GM21619 (cell line): ENCODE data around the gene PEX5L.

Experiments used
- ATAC-seq: cut with Tn5 transposase; IDR thresholded peaks from one replicate; pipeline ENCODE4 v1.9.1; 2021; ENCODE audit not compliant: unreplicated experiment

Gene PEX5L

DNA sequence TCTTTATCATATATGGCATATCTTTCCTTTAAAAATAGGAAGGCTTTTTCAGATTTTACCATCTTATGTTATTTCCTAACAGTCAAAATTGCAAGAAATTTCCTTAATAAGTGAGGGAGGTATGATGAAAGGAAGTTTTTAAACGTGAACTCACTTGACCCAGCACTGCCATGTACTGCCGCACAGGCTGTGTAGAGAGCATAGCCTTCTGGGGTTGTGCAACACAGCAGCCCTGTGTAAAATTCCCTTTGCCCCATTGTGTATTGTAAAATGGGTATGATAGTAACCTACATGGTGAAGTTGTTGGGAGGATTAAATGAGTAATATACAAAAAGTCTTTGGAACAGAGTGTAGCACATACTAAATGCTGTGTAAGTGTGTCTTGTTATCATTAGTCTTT, 78.6 kb downstream of the PEX5L start:
- no peak for ATAC-seq

DNA sequence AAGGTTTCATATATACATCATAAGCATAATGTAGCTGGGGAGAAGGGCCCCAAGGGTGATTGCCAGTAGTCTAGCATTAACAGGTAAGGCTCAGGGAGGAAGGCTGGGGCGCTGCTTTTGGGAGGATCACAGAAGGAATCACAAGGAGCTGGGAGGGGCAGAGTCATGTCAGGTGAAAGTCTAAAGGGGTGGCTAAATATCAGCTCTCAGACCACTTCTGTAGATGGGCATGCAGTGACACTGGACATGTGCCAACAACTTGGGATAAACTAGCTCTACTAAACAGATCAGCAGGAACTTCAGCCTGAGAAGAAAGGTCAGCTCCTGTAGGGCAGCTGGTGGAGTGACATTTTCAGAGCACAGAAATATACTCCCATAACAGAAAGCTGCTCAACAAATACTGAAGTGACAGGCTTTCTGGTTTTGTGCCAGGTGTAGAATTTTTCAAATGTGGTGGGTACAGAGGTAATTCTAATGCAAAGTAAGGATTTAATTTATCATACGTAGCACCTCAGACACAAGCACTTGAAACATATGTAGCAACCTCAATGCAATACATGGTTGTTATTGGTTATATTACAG, 79.4 kb downstream of the PEX5L start:
- no peak for ATAC-seq

DNA sequence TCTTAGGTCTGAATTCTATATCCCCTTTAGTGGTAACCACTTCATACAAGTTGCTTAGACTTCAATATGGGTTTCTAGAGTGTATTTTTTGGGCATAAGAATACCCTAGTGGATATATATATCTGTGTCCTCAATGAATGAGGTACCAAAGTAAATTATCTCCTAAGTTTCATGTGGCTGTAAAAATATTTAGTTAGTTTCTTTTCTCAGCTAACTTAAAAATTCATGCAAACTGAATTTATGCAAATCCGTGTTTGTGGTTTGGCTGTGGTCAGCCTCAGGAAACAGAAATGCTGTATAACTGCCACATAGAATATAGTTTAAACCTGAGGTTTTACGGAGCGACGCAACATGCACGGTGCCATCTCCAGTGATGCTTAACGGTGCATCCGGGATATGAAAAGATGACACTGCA, 80.3 kb downstream of the PEX5L start:
- peak; percentile 86 for ATAC-seq

DNA sequence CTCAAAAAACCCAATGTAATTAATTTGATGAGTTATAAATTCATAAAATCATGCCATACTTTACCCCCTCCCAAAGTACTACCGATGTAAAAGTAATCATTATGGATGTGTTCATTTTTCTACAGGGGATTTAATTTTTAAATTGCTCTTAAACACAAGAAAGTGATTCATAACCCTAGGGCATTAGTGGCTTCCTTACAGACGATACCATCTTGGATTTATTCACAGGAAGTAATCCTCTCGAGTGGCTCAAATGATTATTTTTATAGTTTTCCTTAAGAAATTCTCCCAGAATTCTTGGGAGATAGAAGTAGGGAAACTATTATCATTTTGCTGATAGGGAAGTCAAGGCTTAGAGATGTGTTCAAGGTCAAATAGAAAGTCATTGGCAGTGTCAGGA, 80.9 kb downstream of the PEX5L start:
- no peak for ATAC-seq

DNA sequence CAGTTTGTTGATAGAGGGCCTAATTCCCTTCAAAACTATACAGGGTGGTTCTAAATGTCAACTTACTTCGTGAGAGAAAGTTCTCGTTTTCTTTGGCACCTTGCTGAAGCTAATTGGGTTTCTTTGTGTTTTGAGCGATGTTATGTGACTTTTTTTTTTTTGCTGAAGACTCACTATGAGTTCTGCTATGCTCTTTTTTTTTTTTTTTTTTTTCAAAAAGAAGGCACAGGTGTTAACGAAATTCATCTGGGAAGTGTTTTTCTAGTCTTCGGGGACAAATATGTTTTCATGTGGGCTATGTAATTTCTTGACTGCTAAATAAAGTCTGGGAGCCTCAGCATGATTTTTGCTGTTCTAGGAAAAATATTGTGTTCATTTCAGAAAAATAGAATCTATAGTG, 81.5 kb downstream of the PEX5L start:
- no peak for ATAC-seq

DNA sequence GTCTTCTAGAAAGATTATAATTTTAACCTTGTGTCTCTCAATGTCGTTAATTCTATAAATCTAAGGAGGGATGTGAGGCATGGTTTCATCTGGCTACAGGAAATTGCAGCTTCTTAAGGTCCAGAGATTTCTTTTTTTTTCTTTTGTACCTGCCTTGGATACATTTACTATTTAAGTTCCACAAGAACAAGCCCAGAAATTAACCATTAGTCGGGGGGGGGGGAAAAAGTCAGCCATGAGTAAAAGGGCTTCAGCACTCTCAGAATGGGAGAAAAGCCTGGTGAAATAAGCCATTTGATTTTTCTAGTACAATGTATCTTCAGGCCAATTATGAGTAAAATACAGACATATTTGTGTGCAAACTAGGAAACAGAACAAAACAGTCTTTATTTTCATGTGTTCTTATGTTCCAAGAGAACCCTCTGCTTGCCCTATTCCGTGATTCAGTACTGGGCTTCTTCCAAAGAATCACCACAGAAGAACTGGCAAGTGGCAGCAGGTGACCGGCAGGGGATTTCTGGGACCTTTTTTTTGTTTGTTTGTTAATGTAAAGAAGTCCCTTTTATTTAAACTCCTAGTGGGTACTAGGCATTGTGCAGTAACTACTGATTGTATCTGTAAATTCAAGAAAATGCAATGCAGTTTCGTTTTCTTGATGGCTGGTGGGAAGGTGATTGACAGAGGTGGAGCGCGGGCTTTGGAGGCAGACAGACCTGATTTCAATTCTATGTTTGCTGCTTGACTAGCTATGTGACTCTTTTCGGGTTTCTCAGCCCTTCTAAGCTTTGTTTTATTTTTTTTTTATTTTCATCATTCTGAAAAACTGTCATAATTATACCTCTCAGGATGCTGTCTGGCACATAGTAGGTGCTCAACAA, 82.5 kb downstream of the PEX5L start:
- ATAC-seq: no peak

DNA sequence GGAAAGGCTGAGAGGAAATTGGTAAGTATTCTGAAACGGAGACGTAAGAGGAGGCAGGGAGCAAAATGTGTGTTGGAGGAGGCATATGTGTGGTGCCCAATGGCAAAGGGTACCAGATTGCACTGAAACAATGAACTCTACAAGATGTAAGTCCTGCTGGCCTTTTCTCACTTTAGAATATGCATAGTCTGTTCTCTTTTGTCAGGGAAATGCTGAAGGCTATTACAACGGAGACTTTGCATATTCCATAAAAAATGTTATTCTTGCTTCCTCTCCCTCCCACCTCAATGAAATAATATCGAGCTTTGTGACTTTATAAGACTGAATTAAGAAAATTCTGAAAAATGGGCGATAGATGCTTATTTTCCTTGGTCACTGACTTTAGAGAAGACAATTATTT, 85.9 kb downstream of the PEX5L start:
- no peak for ATAC-seq

DNA sequence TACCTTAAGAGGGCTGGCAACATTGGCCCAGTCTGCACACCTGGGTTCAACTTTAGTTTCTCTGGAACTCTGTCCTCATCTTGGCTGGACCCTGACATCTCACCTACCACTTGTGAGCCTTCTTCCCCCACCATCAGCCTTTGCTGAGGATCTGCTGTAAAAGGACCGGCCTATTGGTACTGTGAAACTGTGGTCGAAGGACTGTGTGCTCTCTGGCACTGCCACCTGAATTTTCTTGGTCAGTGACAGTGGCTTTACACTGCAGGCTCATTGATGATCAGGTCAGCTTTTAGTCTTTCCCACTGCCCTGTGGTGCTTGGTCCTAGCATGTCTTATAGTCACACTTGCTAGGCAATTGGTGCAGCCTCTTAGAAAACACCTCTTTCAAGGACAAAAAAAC, 86.9 kb downstream of the PEX5L start:
- peak; percentile 16 for ATAC-seq

DNA sequence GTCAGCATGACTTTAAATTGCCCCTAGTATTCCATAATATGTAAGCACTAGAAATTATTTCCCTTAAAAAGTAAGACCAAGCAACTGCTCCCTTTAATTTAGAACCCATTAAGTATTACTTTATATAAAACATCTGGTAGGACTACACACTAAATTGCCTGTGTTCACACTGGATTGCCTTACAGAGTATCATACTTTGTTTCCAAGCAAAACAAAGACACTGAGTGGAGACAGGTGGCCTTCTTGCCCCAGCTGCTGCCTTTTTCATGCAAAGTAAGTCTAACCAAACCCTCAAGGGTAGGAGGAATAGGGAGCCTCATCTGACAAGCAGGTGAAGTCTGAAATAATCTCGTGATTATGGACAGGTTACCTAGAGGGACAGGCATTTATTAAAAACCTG, 87.3 kb downstream of the PEX5L start:
- peak; percentile 88 for ATAC-seq

DNA sequence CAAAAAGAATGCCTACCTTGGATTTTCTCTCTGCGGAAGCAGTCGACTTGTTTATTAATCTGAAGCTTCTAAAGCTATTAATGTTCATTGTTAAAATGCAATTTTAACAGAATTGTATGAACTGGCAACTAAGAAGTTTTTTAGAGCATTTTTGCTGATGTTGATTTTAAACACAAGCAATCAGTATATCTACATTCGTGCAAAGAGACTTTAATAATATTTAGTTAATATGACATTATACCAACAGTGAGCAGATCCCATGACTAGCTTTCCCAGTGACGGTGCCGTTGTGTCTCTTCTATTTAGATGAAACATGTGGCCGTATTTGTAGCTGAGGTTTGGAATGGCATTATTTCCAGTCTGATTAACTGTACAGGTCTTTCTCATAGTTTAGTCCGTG, 88.0 kb downstream of the PEX5L start:
- no peak for ATAC-seq

DNA sequence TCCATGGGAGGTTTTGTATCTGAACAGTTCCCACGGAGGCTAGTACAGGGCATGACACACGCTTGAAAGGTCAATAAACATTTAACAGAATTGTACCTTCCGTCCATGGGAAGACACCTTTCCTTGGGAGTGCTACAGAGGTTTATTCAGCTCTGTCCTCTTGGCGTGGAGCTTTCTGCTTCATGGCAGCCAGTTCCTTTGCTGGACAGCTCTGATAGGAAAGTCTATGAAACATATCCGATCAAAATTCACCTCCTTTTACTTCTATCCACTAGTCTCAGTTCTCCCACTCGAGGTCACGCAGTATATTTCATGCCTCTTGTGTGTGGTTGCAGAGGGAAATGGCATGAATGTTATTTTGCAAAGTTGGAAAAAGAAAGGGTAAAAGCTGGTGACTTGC, 91.2 kb downstream of the PEX5L start:
- no peak for ATAC-seq

DNA sequence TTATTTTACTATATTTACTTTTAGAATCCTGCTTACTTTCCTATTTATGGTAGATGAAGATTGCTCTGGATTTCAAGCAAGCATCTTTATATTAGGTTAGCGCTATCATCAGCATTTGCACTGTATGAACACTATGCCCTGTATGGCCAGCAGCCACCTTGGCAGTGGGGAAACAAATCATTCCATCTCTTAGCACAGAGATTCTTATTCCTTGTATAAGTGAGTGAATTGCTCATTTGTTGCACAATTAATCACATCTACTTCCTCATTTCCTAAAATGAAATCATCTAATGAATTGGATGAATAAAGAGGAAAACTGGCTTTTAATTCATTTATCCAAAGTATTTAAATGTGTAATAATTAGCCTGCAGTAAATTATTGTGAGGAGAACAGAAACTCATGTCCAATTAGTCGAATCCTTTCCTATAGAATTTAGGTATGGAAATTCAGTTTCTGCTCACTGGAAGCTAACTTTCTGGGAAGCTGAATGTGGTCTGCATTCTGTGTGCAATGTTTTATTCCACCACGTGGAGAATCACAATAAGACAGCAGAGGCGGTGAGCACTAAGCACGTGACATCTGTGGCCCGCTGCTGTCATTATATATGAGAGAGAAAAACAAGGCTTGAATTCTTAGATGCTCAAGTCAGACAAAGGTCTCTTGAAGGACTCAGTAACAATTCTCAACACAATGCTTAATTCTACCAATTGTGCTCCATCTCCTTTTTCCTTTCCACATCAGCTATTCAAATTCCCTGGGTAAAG, 93.4 kb downstream of the PEX5L start:
- no peak for ATAC-seq

DNA sequence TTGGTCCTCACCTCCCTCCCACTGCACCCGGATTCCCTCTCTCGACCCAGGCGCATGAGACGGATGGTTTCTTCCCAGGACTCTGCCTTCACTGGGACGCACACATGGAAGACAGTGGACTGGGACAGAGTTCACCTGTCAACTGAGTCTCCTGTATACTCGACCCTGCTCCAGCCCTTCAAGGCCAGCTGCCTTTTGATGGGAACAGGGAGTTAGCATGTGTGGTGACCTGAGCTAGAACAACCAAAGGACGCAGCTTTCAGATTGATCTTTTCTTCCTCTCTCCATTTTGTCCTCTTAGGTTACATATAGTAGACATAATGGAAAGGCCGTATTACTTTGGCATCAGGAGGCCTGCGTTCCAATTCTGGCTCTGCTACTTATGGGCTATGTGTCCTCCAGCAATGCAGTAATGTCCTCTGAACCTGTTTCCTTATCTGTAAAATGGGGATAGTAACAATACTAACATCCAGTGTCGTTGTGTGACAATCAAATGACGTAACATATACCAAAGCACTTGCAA, 94.1 kb downstream of the PEX5L start:
- ATAC-seq: peak; percentile 23

DNA sequence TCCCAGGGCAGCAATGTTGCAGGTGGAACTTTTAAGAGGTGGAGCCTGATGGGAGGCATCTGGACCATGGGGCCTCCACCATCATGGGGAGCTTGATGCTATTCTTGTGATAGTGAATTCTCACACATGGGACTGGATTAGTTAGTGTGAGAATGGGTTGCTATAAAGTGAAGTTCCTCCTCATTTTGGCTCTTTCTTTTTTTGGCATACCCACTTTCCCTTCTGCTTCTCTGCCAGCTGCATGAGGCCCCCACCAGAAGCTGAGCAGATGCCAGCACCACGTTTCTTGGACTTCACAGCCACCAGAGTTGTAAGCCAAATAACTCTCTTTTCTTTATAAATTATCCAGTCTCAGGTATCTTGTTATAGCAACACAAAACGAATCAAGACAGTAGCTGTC, 101.0 kb downstream of the PEX5L start:
- no peak for ATAC-seq

DNA sequence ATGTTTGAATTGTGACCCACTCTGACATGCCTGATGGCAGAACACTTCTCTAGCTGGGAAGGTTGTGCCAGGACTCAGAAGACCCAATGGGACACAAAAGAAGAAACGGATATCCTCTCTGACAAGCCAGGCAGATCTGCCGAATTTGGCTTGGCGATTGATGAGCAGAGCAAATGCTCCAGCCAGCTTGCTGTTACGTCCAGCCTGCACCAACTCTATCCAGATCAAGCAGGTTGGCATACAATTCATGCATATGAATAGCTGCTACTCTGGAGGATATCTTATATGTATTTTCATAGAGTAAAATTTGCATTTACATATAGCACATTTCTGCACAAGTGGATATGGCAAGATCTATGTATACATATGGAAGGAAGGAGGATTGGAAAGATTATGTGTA, 102.8 kb downstream of the PEX5L start:
- ATAC-seq: no peak

DNA sequence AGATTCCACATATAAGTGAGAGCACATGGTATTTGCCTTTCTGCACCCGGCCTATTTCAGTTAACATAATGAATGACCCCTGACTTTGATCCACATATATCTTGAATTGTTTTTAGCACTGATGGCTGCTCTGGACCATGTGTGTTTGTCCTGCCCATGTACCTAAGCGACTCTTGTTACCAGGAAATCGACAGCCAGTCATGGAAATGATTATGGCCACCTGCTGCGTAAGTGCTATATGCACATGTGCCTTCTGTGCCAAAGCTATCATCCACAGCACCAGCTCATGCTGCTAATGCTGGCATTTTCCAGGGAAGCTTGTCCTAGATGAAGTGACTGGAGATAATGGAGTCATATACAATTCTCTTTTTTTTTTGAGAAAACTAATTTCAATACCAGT, 103.7 kb downstream of the PEX5L start:
- ATAC-seq: no peak

DNA sequence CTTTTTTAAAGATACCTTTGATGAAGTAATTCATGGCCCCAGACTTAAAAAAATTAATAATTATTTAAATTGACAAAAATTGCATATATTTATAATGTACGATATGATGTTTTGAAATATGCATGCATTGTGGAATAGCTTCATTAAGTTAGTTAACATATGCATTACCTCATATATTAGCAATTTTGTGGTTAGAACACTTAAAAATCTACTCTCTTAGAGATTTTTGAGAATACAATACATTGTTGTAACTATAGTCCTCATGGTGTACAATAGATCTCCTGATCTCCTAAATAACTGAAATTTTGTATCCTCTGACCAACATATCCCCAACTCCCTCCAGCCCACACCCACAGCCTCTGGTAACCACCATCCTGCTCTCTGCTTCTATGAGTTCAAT, 104.1 kb downstream of the PEX5L start:
- ATAC-seq: no peak

DNA sequence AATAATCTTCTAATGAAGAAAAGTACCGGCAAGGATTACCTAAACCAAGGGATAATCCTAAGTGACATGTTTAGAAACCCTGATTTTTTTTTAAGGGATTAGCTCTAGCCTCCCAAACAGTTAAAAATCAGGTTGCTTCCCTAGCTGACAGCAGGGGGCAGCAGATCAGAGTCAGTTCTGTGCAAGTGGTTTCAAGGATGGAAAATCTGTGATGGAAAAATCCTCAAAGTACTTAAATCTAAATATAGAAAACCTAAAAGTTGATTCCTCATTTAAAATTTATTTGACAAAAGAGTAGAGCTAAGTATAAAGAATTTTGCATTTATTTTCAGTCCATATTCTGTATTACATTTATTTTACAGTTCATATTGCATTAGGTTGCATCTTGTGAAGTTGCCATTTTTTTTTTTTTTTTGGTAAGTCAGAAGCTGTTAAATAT, 107.6 kb downstream of the PEX5L start:
- peak; percentile 68 for ATAC-seq

DNA sequence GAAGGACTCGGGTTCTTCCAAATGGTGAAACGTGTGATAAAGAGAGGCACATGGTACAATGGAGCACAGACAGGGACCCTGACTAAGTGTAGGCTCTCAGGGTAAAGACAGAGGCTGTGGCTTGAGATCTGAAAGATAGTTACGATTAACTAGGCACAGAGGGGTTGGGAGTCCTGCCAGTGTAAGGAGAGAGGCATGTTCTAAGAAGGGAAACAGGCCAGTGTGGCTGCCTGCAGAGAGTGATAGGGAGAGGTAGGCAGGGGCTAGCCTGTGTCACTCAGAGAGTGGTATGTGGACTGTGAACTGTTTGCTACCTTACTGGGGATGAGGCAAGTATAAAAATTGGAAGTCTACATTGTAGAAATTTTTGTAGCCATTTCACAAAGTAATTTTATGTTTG, 109.5 kb downstream of the PEX5L start:
- no peak for ATAC-seq

DNA sequence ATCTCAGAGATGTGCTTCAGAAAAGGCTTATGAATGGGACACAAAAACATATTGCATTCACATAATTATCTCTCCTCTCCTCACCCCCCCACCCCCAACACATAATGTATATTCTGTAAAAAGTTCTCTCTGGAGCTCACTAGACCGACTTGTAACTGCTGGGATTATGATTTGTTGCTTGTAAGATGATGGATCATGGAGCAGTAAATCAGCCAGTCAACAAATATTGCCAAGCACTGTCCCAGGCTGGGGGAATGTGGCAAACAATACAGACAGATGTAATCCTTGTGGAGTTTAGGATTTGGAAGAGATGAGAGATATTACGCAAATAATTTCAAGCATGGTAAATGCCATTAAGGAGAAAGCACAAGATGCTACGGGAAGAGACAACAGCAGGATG, 114.8 kb downstream of the PEX5L start:
- no peak for ATAC-seq

DNA sequence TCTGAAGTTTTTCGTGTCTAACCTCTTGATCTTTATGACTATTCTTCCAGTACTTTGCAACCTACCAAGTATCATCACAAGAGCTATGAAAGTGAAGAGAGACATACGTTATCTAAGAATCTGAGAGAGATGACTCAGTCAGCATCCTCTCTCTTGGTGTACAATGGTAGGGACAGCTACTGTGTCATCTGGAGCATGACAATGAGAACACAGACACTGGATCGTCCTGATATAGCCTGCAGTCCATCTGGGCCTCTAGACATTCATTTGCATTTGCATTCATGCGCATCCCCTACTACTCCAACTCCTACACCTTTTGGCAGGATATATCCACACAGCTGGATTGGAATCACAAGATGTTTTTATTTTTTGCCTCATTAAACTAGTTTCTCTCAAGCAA, 115.2 kb downstream of the PEX5L start:
- ATAC-seq: peak; percentile 99
